SHP77 (cell line): ENCODE data around the gene TIGD7.
A peak's percentile ranks its signal among the peaks of the same experiment; 100 is the strongest.

Source experiments
- DNase-seq, 2 experiments: peaks; one replicate each; lab custom pipeline; 2025; lab: John Stamatoyannopoulos, UW

The TIGD7 gene

GRCh38 chr16:3305109-3306068 is at the start of gene TIGD7, which contains the start of gene ZNF75A:
TSS of gene TIGD7 (minus strand) at chr16:3305430. CDS start at chr16:3300614, 4,816 bp downstream.
TSS of gene ZNF75A (plus strand) at chr16:3305497. CDS start at chr16:3308429, 2,932 bp downstream.
- DNase-seq = peak; percentile 50 to 58

- no peak for DNase-seq
Measured at GRCh38 chr16:3349175-3349574, 43.9 kb upstream of the TIGD7 start.

GRCh38 chr16:3348547-3349167 is 43.4 kb upstream of the TIGD7 start:
- DNase-seq = peak in 1 of 2 experiments; percentile 6

- no peak for DNase-seq
Measured at GRCh38 chr16:3347586-3347985, 42.4 kb upstream of the TIGD7 start.

GRCh38 chr16:3346041-3346440 is 40.8 kb upstream of the TIGD7 start:
- no peak for DNase-seq

- DNase-seq = no peak
Measured at GRCh38 chr16:3328643-3329042, 23.4 kb upstream of the TIGD7 start.

- no peak for DNase-seq
Measured at GRCh38 chr16:3328104-3328503, 22.9 kb upstream of the TIGD7 start.

GRCh38 chr16:3327514-3327913 is 22.3 kb upstream of the TIGD7 start:
- DNase-seq = no peak

GRCh38 chr16:3321816-3322215 is 16.6 kb upstream of the TIGD7 start:
- DNase-seq = no peak

GRCh38 chr16:3317315-3317999 is 12.2 kb upstream of the TIGD7 start:
- no peak for DNase-seq

- DNase-seq = no peak
Measured at GRCh38 chr16:3311496-3311895, 6.3 kb upstream of the TIGD7 start.

- no peak for DNase-seq
Measured at GRCh38 chr16:3306078-3306477, 848 bp upstream of the TIGD7 start.

- DNase-seq = no peak
Measured at GRCh38 chr16:3304370-3304769, 860 bp downstream of the TIGD7 start.

GRCh38 chr16:3295783-3296182 is 9.4 kb downstream of the TIGD7 start:
- no peak for DNase-seq

- DNase-seq = no peak
Measured at GRCh38 chr16:3295209-3295608, 10.0 kb downstream of the TIGD7 start.

GRCh38 chr16:3292604-3293003 is 12.6 kb downstream of the TIGD7 start:
- DNase-seq = no peak

GRCh38 chr16:3289998-3290673 is 15.1 kb downstream of the TIGD7 start:
- DNase-seq = no peak

GRCh38 chr16:3285131-3285530 is 20.1 kb downstream of the TIGD7 start:
- DNase-seq = no peak

- no peak for DNase-seq
Measured at GRCh38 chr16:3283543-3284447, 21.4 kb downstream of the TIGD7 start.

- peak; percentile 95 for DNase-seq
Measured at GRCh38 chr16:3282730-3283542, 22.3 kb downstream of the TIGD7 start, which contains the start of gene ZNF263. TSS of gene ZNF263 (plus strand) at chr16:3283491. CDS start at chr16:3283819, 328 bp downstream.
